HCT116 (cell line): ENCODE data around the gene GNAT1. TPM values are rescaled to one million over a fixed set of nuclear protein-coding genes. Genes with fewer than 3 reads are reported as not detected.

Experiments used
- ATAC-seq: fragments of 200-7000 bp; cut with Tn5 transposase; 2 replicates; pipeline ENCODE4 v1.9.1; 2020; ENCODE audit warnings: mild to moderate bottlenecking, moderate library complexity
- BruUV-seq: library from RNA; stranded (reverse); fragments of 400-500 nt; replicated peaks from 2 replicates; lab custom pipeline; 2021; lab: Mats Ljungman, UMichigan
- CTCF ChIA-PET: fragments of 300-600 bp; sonication (Branson Sonifier 250); formaldehyde crosslinking; loops from one replicate; lab custom pipeline; 2021; ENCODE audit warnings: antibody characterized with exemption; lab: Charles Lee
- POLR2A ChIA-PET: fragments of 300-600, 350-600 bp; sonication (Branson Sonifier 250); formaldehyde crosslinking; loops from one replicate; lab custom pipeline; 2021; ENCODE audit warnings: antibody characterized with exemption; lab: Charles Lee
- RAD21 ChIA-PET, 2 experiments: fragments of 300-600 bp; sonication (Branson Sonifier 250); formaldehyde crosslinking; loops; one replicate each; lab custom pipeline; 2023; ENCODE audit warnings: low total read pairs in 2 of 2; ENCODE audit not compliant: uncharacterized antibody in 2 of 2, unreplicated experiment in 2 of 2, low non-redundant PET in 1 of 2; lab: Charles Lee
- DNase-seq: peaks from one replicate; pipeline ENCODE4 v3.0.0-alpha.2; 2010; ENCODE audit warnings: low read depth, low spot score
- H2AFZ ChIP-seq: fragments of 200-600 bp; shearing (Covaris generic), sonication (generic); 2 replicates; pipeline ENCODE4 v1.6.1; 2017; ENCODE audit warnings: low read depth, mixed run types, mixed read lengths, antibody characterized with exemption, low read length; ENCODE audit not compliant: poor library complexity, severe bottlenecking
- H3K27ac ChIP-seq: 2 replicates; pipeline ENCODE4 v1.5.1; 2012; ENCODE audit warnings: low read depth, low read length
- H3K27me3 ChIP-seq: fragments of 200-600 bp; sonication (generic); 2 replicates; pipeline ENCODE4 v1.6.1; 2016; ENCODE audit warnings: mixed run types, low read length, mixed read lengths; ENCODE audit not compliant: insufficient read depth
- H3K36me3 ChIP-seq, 2 experiments: fragments of 200-500 bp in 1 of 2; fragments of 200-600 bp in 1 of 2; sonication (Bioruptor generic) in 1 of 2; sonication (generic) in 1 of 2; 2 replicates each; pipeline versions ENCODE4 v1.5.1 to v1.6.1; 2014 to 2016; ENCODE audit warnings: low read length in 2 of 2, inconsistent platforms in 1 of 2, mixed read lengths in 1 of 2, mixed run types in 1 of 2; ENCODE audit not compliant: insufficient read depth in 2 of 2, control insufficient read depth in 1 of 2
- H3K4me1 ChIP-seq, 2 experiments: fragments of 200-600 bp in 1 of 2; sonication (generic) in 1 of 2; 2 replicates each; pipeline versions ENCODE4 v1.5.1 to v1.6.1; 2012 to 2017; ENCODE audit warnings: low read length in 2 of 2, inconsistent platforms in 1 of 2, mild to moderate bottlenecking in 1 of 2, mixed read lengths in 1 of 2, mixed run types in 1 of 2, moderate library complexity in 1 of 2; ENCODE audit not compliant: insufficient read depth in 2 of 2, control insufficient read depth in 1 of 2
- H3K4me2 ChIP-seq: fragments of 200-600 bp; sonication (generic); 2 replicates; pipeline ENCODE4 v1.6.1; 2017; ENCODE audit warnings: mixed run types, low read length, mixed read lengths
- H3K4me3 ChIP-seq, 2 experiments: fragments of 200-600 bp in 1 of 2; sonication (generic) in 1 of 2; replicated peaks in 1 of 2; 2 replicates each; pipeline ENCODE4 v1.5.1; 2011 to 2016; ENCODE audit warnings: low read length in 2 of 2, control low read depth in 1 of 2, low read depth in 1 of 2, mild to moderate bottlenecking in 1 of 2, mixed read lengths in 1 of 2, mixed run types in 1 of 2
- H3K79me2 ChIP-seq: fragments of 200-600 bp; sonication (generic); 2 replicates; pipeline ENCODE4 v1.6.1; 2017; ENCODE audit warnings: mild to moderate bottlenecking, mixed run types, low read length, moderate library complexity, mixed read lengths; ENCODE audit not compliant: insufficient read depth
- H3K9ac ChIP-seq: fragments of 200-600 bp; sonication (generic); 2 replicates; pipeline ENCODE4 v1.6.1; 2016; ENCODE audit warnings: low read length, mixed read lengths
- H3K9me2 ChIP-seq: fragments of 200-600 bp; sonication (generic), shearing (Covaris generic); 2 replicates; pipeline ENCODE4 v1.6.1; 2017; ENCODE audit warnings: mixed run types, mild to moderate bottlenecking, moderate library complexity; ENCODE audit not compliant: insufficient read depth
- H3K9me3 ChIP-seq, 2 experiments: fragments of 200-500 bp in 1 of 2; fragments of 200-600 bp in 1 of 2; sonication (Bioruptor generic) in 1 of 2; sonication (generic) in 1 of 2; 2 replicates each; pipeline ENCODE4 v1.6.1; 2014 to 2017; ENCODE audit warnings: low read length in 2 of 2, mixed read lengths in 2 of 2, inconsistent platforms in 1 of 2, low read depth in 1 of 2, mild to moderate bottlenecking in 1 of 2, mixed run types in 1 of 2, moderate library complexity in 1 of 2; ENCODE audit not compliant: control insufficient read depth in 1 of 2, insufficient read depth in 1 of 2
- H4K20me1 ChIP-seq: fragments of 200-600 bp; sonication (generic), shearing (Covaris generic); 2 replicates; pipeline ENCODE4 v1.6.1; 2017; ENCODE audit warnings: mixed run types, mild to moderate bottlenecking, moderate library complexity; ENCODE audit not compliant: insufficient read depth
- CEBPB ChIP-seq: IDR thresholded peaks from 2 replicates; pipeline ENCODE4 v1.6.1; 2012; ENCODE audit warnings: low read depth
- ELF1 ChIP-seq: IDR thresholded peaks from 2 replicates; pipeline ENCODE4 v1.6.1; 2012; ENCODE audit warnings: low read depth, borderline replicate concordance
- FOSL1 ChIP-seq: IDR thresholded peaks from 2 replicates; pipeline ENCODE4 v1.6.1; 2012; ENCODE audit warnings: low read depth
- JUND ChIP-seq: IDR thresholded peaks from 2 replicates; pipeline ENCODE4 v1.6.1; 2012
- POLR2A ChIP-seq: IDR thresholded peaks from 2 replicates; pipeline ENCODE4 v1.7.0; 2011; ENCODE audit warnings: borderline replicate concordance; ENCODE audit not compliant: insufficient read depth, insufficient read length; ENCODE audit errors: extremely low read depth
- REST ChIP-seq: IDR thresholded peaks from 2 replicates; pipeline ENCODE4 v1.6.1; 2012; ENCODE audit warnings: low read depth
- SIN3A ChIP-seq: IDR thresholded peaks from 2 replicates; pipeline ENCODE4 v1.6.1; 2012; ENCODE audit warnings: low read depth
- SP1 ChIP-seq: IDR thresholded peaks from 2 replicates; pipeline ENCODE4 v1.6.1; 2012; ENCODE audit warnings: low read depth
- SRF ChIP-seq: IDR thresholded peaks from 2 replicates; pipeline ENCODE4 v1.6.1; 2012; ENCODE audit warnings: low read depth
- TCF7L2 ChIP-seq: IDR thresholded peaks from 2 replicates; pipeline ENCODE4 v1.7.0; 2011; ENCODE audit warnings: borderline replicate concordance, inconsistent platforms; ENCODE audit not compliant: insufficient read depth, insufficient read length; ENCODE audit errors: extremely low read depth
- ZNF274 ChIP-seq: fragments of 200-500 bp; sonication (Bioruptor generic); IDR thresholded peaks from 2 replicates; pipeline ENCODE4 v1.6.1; 2014; ENCODE audit warnings: mild to moderate bottlenecking, low read depth, low read length, inconsistent platforms
- intact Hi-C: fragments of 100-400 bp; cut with micrococcal nuclease; formaldehyde crosslinking; loops from 2 replicates; pipeline ENCODE4 v1.10.0; 2022
- total RNA-seq: library from RNA; stranded (reverse); gene quantifications from one replicate; pipeline ENCODE4 v1.2.1, GENCODE V29; 2021; ENCODE audit not compliant: unreplicated experiment
- TF ChIP-seq, protein P1 (sequence below): IDR thresholded peaks from 2 replicates; pipeline ENCODE4 v1.6.1; 2012
- TF ChIP-seq, protein P2 (sequence below), 3 experiments: fragments of 200-600 bp in 1 of 3; sonication (generic) in 1 of 3; IDR thresholded peaks in 2 of 3; conservative IDR thresholded peaks in 1 of 3; 2 replicates each; pipeline ENCODE4 v1.5.1; 2012 to 2017; ENCODE audit warnings: low read depth in 2 of 3, low read length in 2 of 3, antibody characterized with exemption in 1 of 3, borderline replicate concordance in 1 of 3, control low read depth in 1 of 3, mild to moderate bottlenecking in 1 of 3, mixed read lengths in 1 of 3, mixed run types in 1 of 3, moderate library complexity in 1 of 3; ENCODE audit not compliant: insufficient read depth in 1 of 3
- TF ChIP-seq, protein P3 (sequence below): IDR thresholded peaks from 2 replicates; pipeline ENCODE4 v1.6.1; 2012

The GNAT1 gene
- total RNA-seq, 1 experiment from 2014 or later: not detected

GRCh38 chr3:50181985-50182384, 9.4 kb upstream of the GNAT1 start:
- Histone ChIP-seq H3K4me1 (peaks cover 0 to 6% of the 10 kb centered on the region in 2 experiments; a peak in 1 of 4 replicates), H3K36me3 (no peaks in the 10 kb centered on the region; a peak in 1 of 4 replicates), H3K9ac (no peak overlapping the region), H3K4me2 (no peak overlapping the region), H2AFZ (no peak overlapping the region), H3K27me3 (no peaks in the 10 kb centered on the region), H3K79me2 (no peaks in the 10 kb centered on the region), H4K20me1 (no peaks in the 10 kb centered on the region), H3K9me2 (no peaks in the 10 kb centered on the region), H3K27ac (no peak overlapping the region), H3K4me3 (no peak overlapping the region), H3K9me3 (no peaks in the 10 kb centered on the region)
- no peak for TF ChIP-seq CEBPB
- TF ChIP-seq JUND: no peak
- no peak for TF ChIP-seq POLR2A
- no peak for TF ChIP-seq REST
- no peak for TF ChIP-seq SIN3A
- TF ChIP-seq, protein P1, sequence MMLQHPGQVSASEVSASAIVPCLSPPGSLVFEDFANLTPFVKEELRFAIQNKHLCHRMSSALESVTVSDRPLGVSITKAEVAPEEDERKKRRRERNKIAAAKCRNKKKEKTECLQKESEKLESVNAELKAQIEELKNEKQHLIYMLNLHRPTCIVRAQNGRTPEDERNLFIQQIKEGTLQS: no peak
- TF ChIP-seq, protein P2, sequence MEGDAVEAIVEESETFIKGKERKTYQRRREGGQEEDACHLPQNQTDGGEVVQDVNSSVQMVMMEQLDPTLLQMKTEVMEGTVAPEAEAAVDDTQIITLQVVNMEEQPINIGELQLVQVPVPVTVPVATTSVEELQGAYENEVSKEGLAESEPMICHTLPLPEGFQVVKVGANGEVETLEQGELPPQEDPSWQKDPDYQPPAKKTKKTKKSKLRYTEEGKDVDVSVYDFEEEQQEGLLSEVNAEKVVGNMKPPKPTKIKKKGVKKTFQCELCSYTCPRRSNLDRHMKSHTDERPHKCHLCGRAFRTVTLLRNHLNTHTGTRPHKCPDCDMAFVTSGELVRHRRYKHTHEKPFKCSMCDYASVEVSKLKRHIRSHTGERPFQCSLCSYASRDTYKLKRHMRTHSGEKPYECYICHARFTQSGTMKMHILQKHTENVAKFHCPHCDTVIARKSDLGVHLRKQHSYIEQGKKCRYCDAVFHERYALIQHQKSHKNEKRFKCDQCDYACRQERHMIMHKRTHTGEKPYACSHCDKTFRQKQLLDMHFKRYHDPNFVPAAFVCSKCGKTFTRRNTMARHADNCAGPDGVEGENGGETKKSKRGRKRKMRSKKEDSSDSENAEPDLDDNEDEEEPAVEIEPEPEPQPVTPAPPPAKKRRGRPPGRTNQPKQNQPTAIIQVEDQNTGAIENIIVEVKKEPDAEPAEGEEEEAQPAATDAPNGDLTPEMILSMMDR (IDR thresholded peaks at IDR 0.05 in 2 of 3, conservative IDR thresholded peaks at IDR 0.05 in 1 of 3; ENCODE audit: borderline replicate concordance in 1 of 3, insufficient read depth in 1 of 3, low read depth in 2 of 3, low read length in 2 of 3): no peak
- TF ChIP-seq SP1: no peak
- TF ChIP-seq TCF7L2: no peak
- no peak for TF ChIP-seq SRF
- TF ChIP-seq, protein P3, sequence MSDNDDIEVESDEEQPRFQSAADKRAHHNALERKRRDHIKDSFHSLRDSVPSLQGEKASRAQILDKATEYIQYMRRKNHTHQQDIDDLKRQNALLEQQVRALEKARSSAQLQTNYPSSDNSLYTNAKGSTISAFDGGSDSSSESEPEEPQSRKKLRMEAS: no peak
- TF ChIP-seq ZNF274: no peak
- no peak for TF ChIP-seq ELF1
- TF ChIP-seq FOSL1: no peak
- intact Hi-C loops: no loop called here
- ATAC-seq (no peak), DNase-seq (no peak)
- ChIA-PET RAD21 (no interaction called here), POLR2A (interaction anchor here (0.6 kb wide), 1 partner anchor 638 kb away, joined by 3 read pairs; no protein-coding TSS in a partner anchor), CTCF (no interaction called here)
- BruUV-seq: no TSS peak
